DMS 273 (cell line): ENCODE results near the gene B3GNT7.
"Not testable (repeated sequence)": the region's sequence is repeated elsewhere in the genome, so short reads cannot be mapped to it uniquely, and the experiment has no call there.

Experiments used
- DNase-seq: peaks from one replicate; lab custom pipeline; 2025; ENCODE audit not compliant: unreplicated experiment; lab: John Stamatoyannopoulos, UW

B3GNT7 gene

GRCh38 chr2:231423176-231423575 is 27.7 kb downstream of the B3GNT7 start:
- DNase-seq = no peak

- no peak for DNase-seq
Measured at GRCh38 chr2:231425291-231425810, 29.8 kb downstream of the B3GNT7 start.

GRCh38 chr2:231425811-231426703 is 30.5 kb downstream of the B3GNT7 start:
- no peak for DNase-seq

GRCh38 chr2:231427116-231427515 is 31.6 kb downstream of the B3GNT7 start:
- no peak for DNase-seq

GRCh38 chr2:231429152-231429551 is 33.6 kb downstream of the B3GNT7 start:
- no peak for DNase-seq

GRCh38 chr2:231429901-231430300 is 34.4 kb downstream of the B3GNT7 start:
- DNase-seq = no peak

- DNase-seq = not testable (repeated sequence)
Measured at GRCh38 chr2:231430437-231430836, 34.9 kb downstream of the B3GNT7 start.

GRCh38 chr2:231431606-231432005 is 36.1 kb downstream of the B3GNT7 start:
- DNase-seq = no peak

- DNase-seq = no peak
Measured at GRCh38 chr2:231433990-231434389, 38.5 kb downstream of the B3GNT7 start.

GRCh38 chr2:231436957-231437356 is 41.4 kb downstream of the B3GNT7 start:
- no peak for DNase-seq

GRCh38 chr2:231449503-231450054 is 54.1 kb downstream of the B3GNT7 start:
- peak; percentile 54 for DNase-seq

- peak; percentile 44 for DNase-seq
Measured at GRCh38 chr2:231450548-231450989, 55.1 kb downstream of the B3GNT7 start.
